H4 (cell line): ENCODE measurements around the gene ETFB. TPM values are rescaled to one million over a fixed set of nuclear protein-coding genes. Genes with fewer than 3 reads are reported as not detected.

Source experiments
- DNase-seq: peaks from one replicate; pipeline ENCODE4 v3.0.0-alpha.2; 2015; ENCODE audit warnings: low spot score
- total RNA-seq: library from RNA; depleted of rRNA; stranded (reverse); fragments of >200 nt; shearing (Covaris generic); gene quantifications from 2 replicates; pipeline ENCODE4 v1.2.3, GENCODE V29; 2014

ETFB gene
- total RNA-seq, 1 experiment from 2014 or later = 397 TPM

GRCh38 chr19:51351266-51351990 lies 14.8 kb downstream of the ETFB start:
- DNase-seq = no peak

- DNase-seq = no peak
These were observed 18.8 kb downstream of the ETFB start for GRCh38 chr19:51347209-51347928.

GRCh38 chr19:51346742-51347141 lies 19.4 kb downstream of the ETFB start:
- no peak for DNase-seq

DNA sequence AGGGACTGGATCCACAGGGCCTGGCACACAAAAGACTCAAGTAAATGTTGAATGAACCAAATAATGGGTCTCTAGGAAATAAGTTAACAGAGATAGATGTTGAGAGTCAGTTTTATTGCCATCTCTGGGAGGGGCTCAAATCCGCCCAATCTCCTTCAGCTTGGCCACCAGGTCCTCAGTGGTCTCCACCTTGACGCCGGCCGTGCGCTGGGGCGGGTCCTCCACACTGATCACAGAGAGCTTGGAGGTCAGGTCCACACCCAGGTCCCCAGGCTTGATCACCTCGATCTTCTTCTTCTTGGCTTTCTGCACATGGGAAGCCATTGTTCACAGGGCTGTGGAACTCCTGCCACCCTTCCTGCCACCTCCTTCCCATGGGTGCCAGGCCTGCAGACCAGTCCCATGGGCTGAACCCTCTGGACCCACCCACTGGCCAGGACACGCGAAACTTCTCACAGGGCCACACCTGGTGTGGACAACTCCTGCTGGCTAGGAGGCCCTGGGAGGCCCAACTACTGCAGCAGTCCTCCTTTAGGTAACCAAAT lies 21.0 kb downstream of the ETFB start:
- DNase-seq = no peak

DNA sequence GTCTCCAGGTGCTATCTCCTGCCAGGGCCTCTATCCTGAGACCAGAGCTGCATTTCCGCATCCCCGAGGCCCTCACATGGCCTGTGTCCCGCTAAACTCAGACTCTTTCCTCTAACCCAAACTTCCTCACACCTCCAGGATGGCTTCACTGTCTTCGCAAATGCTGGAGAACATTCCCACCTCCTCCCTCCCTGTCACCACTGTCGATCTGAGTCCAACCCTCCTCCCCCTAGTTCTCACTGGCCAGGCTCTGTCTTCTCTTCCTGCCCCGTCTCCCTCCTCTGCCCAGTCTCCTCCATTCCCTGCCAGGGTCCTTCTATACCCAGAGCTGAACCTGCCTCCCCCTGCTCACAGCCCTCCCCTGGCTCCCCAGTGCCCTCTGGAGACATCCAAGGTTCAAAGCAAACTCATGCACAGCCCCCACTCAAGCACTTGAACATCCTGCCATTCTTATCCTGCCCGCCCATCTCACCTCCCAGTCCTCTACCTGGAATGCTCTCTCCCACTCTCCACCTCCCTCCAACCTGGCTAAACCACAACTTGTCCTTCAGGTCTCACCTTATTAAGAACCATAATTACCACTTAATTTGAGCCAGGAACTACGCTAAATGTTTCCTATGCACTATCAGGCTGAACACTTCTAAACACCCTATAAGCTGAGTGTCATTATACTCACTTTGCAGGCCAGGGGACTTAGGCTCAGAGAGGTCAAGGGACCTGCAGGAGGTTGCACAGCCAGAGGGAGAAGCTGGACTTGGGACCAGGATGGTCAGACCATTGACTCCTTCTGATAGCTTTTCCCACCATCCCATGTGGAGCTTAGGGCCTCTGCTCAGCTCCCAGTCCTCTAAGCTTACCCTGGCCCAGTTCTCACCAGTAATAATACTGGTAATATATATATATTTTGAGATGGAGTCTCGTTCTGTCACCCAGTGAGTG lies 23.3 kb downstream of the ETFB start:
- no peak for DNase-seq

DNA sequence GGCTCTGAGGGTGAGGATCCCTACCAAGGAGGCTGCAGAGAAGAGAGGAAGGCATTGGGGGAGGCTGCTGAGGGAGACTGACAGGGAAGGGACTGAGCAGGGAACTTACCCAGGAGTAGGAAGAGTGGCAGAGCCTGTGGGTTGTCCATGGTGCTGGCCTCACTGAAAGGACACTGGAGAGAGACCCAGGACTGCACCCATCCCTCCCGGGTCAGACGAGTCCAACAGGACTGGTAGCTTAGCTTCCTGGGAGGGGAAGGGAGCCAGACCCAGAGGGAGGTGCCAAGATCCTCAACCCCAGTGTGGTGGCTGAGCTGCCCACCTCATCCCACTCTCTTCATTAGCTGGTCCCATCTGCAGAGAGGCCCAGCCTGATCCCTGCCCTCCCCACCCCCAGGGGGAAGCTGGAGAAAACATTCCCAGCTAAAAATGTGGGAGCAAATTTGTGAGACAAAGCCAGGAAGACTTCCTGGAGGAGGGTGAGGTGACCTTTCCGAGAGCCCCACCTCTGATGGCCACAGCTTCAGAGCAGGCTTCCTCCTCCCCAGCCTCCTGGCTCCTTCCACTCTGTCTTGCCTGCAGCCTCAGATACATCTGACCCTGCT lies 24.1 kb downstream of the ETFB start, which contains the start of gene VSIG10L:
Gene VSIG10L (minus strand): TSS at position 164 of the 605 bp plus-strand sequence. CDS start 15 bp downstream, at position 149.
- no peak for DNase-seq

DNA sequence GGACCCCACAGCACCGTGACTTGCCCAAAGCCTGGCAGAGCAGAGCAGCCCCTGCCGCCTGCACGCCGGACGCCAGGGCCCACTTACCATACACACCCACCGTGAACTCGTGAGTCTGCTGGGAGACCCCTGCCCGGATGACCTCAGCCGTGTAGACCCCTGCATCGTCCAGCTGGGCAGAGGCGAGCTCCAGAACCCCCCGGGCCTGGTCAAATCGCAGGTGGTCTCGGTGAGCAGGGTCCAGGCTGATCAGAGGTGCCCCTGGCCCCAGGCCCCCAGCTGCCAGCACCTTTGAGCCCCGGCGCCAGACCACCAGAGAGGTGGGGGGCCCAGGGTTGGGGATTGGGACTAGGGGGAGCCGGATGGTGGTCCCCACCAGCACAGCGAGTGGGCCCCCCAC lies 25.1 kb downstream of the ETFB start:
- no peak for DNase-seq

- DNase-seq = peak; percentile 99
These were observed 26.2 kb downstream of the ETFB start for GRCh38 chr19:51339687-51340656.

GRCh38 chr19:51339313-51339686 lies 26.9 kb downstream of the ETFB start:
- no peak for DNase-seq

DNA sequence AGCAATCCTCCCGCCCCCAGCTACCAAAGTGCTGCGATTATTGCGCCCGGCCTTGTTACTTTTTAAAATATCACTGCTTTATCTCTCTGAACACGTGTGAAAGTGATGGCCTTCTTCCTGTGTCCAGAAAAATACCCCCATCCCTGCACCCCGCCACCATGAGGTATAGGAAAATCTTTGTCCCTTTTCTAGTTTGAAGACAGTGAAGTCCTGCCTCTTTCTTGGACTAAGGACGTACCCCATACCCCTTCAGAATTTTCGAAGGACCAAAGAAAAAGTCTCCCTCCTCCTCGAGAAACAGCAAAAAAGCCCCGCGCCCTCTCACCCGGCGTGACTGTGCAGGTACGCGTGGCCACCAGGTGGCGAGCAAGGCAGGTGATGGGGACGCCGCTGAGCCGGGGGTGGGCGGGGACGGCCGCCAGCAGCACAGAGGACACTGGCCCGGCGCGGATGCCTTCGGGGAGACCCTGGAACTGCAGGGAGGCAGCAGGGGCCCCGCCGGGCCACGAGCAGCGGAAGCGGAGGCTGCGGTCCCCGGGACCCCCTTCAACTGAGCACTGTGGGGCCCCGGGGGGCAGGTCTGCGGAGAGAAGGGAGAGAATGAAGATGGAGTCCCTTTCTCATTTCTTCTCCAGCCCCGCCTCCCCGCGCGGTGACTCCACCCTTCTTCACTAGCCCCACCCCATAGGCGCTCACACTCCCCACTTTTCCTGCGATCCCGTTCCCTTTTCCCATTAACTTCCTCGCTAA lies 27.4 kb downstream of the ETFB start:
- peak; percentile 89 for DNase-seq

DNA sequence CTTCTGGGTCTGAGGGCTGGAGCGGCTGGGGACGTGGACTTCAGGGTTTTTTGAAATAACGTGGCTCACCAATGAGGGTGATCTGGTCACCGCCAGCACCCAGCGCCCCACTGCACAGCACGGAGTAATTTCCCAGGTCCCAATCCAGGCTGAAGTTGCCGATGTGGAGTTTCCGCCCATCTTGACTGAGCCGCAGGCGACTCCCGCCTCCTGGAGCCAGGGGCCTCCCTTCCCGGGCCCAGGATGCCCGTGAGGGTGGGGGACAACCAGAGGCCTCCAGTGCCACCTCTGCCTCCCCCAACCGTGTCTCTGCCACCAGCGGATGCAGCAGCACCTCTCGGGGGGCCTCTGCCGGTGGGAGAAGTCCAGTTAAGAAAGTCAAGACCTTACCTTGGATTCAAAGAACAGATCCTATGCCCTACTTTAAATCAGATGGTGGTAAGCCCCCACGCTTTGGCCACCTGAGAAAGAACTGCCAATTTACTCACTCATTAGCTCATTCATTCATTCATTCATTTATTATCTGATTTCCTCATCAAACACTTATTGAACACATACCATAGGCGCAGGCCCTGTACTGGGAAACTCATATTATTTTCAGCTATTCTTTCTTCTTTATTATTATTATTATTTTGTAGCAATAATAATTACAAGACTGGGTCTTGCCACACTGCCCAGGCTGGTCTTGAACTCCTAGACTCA lies 28.2 kb downstream of the ETFB start:
- DNase-seq = no peak

DNA sequence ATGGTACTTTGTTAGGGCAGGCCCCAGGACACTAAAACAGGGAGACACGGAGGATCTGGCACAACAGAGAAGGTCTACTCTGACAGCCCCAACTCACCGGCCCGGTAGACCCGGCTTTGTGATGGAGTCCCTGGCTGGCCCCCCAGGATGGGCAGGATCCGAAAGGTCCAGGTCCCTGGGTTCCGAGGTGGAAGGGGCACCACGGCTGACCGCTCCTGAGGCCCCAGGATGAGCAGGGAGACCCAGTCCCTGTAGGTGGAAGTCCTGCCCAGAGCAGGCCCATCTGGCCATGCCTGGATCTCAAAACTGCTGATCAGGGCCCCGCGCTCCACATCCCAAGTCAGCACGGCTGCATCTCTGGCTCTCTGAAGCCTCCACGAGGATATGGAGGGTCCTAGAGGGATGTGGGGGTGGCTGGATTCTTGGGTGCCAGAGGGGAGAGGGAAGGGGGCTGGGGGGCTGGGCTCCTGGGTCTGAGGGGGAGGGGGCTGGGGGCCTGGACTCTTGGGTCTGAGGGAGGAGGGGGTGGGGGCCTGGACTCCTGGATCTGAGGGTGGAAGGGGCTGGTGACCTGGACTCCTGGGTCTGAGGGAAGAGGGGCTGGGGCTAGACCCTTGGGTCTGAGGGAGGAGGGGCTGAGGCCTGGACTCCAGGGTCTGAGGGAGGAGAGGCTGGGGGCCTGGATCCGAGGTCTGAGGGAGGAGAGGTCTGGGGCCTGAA lies 28.9 kb downstream of the ETFB start:
- DNase-seq = no peak

GRCh38 chr19:51333836-51334460 lies 32.2 kb downstream of the ETFB start:
- DNase-seq = no peak

DNA sequence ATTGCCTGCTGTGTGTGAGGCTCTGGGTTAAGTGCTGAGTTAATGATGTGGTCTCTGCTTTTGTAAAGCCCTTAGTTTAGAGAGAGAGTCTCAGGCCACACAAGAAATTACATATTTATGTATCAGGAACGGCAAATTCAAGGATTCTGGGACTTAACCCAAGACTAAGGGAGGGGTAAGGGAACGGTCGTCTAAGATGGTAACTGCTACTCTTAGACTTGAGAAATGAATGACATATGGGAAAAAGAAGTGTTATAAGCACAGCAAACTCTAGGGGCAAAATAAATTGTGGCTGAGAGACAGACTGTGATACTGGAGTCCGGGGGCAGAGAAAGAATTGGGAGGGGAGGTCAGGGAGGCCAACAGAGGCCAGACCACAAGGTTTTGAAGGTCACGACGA lies 34.5 kb downstream of the ETFB start:
- no peak for DNase-seq

DNA sequence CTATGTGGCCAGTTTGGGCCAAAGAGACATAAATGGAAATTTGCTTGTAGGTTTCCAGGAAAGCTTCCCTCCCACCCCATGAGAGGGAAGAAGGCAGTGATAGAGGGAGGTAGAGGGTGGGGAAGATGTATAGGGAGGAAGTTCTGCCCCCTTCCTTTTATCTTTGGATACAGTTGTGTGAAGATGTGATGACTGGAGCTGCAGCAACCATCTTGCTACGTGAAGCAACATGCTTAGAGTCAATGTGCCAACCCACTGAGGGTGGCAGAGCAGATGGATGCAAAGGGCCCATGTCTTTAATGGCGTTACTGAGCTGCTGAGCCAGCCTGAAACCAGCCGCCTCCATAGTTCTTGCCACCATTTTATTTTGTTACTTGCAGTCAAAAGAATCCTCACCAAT lies 35.0 kb downstream of the ETFB start:
- no peak for DNase-seq

DNA sequence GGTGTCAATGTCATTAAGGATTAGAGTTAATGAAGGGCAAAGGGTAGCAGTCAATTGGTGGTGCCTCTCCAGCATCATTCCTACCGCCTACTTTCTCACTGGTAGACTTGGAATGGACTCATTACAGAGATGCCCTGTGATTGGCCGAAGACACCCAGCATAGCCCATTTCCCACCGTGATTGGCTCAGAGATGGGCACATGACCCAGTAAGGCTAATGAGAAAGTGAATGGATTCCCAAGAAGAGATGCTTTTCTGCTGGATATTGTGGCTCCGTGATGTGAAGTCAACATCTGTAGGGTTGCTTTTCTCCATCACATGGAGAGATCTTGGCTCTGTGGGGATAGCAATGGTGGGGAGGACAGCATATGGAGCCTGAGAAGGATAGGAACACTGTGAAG lies 35.8 kb downstream of the ETFB start:
- no peak for DNase-seq

GRCh38 chr19:51329411-51329810 lies 36.8 kb downstream of the ETFB start:
- no peak for DNase-seq
